GM18498 (cell line): ENCODE data around the gene ARL4C.

Experiments
- ATAC-seq: cut with Tn5 transposase; IDR thresholded peaks from one replicate; pipeline ENCODE4 v1.9.1; 2021; ENCODE audit warnings: mild to moderate bottlenecking, moderate library complexity; ENCODE audit not compliant: unreplicated experiment

The ARL4C gene

GRCh38 chr2:234496835-234497593, at the start of gene ARL4C:
Gene ARL4C (minus strand): TSS chr2:234497081. CDS start chr2:234496586, 495 bp downstream.
- ATAC-seq, result peak; percentile 70

GRCh38 chr2:234544659-234545611, 48.1 kb upstream of the ARL4C start:
- ATAC-seq, result peak; percentile 56

- no peak for ATAC-seq
Measured at GRCh38 chr2:234542742-234543141, 45.9 kb upstream of the ARL4C start.

- ATAC-seq, result no peak
Measured at GRCh38 chr2:234537929-234538328, 41.0 kb upstream of the ARL4C start.

- no peak for ATAC-seq
Measured at GRCh38 chr2:234536178-234536965, 39.5 kb upstream of the ARL4C start.

GRCh38 chr2:234535464-234535863, 38.6 kb upstream of the ARL4C start:
- ATAC-seq, result no peak

GRCh38 chr2:234534515-234534914, 37.6 kb upstream of the ARL4C start:
- ATAC-seq, result no peak

- no peak for ATAC-seq
Measured at GRCh38 chr2:234533626-234534025, 36.7 kb upstream of the ARL4C start.

GRCh38 chr2:234528410-234529148, 31.7 kb upstream of the ARL4C start:
- no peak for ATAC-seq

- no peak for ATAC-seq
Measured at GRCh38 chr2:234526711-234527110, 29.8 kb upstream of the ARL4C start.

GRCh38 chr2:234521536-234521935, 24.7 kb upstream of the ARL4C start:
- no peak for ATAC-seq

- ATAC-seq, result no peak
Measured at GRCh38 chr2:234518986-234519642, 22.2 kb upstream of the ARL4C start.

- no peak for ATAC-seq
Measured at GRCh38 chr2:234517971-234518370, 21.1 kb upstream of the ARL4C start.

- ATAC-seq, result no peak
Measured at GRCh38 chr2:234514873-234515638, 18.2 kb upstream of the ARL4C start.

GRCh38 chr2:234514099-234514498, 17.2 kb upstream of the ARL4C start:
- ATAC-seq, result no peak

- ATAC-seq, result no peak
Measured at GRCh38 chr2:234512884-234513669, 16.2 kb upstream of the ARL4C start.

- no peak for ATAC-seq
Measured at GRCh38 chr2:234502919-234503285, 6.0 kb upstream of the ARL4C start.

GRCh38 chr2:234502285-234502918, 5.5 kb upstream of the ARL4C start:
- no peak for ATAC-seq
